ENCODE data around the gene SIM1.
"Not testable (repeated sequence)": the region's sequence is repeated elsewhere in the genome, so short reads cannot be mapped to it uniquely, and the experiment has no call there.

Gene SIM1

GRCh38 chr6:100354736-100355641 is 109.7 kb downstream of the SIM1 start:
- DNase-seq (ENCODE audit: low read depth, low spot score), result not testable (repeated sequence)

GRCh38 chr6:100353276-100354015 is 111.3 kb downstream of the SIM1 start:
- DNase-seq (ENCODE audit: low read depth, low spot score), result no peak

- no peak for DNase-seq (ENCODE audit: low read depth, low spot score)
These were observed 114.6 kb downstream of the SIM1 start for GRCh38 chr6:100350139-100350538.

GRCh38 chr6:100349366-100349765 is 115.4 kb downstream of the SIM1 start:
- no peak for DNase-seq (ENCODE audit: low read depth, low spot score)

GRCh38 chr6:100347901-100348550 is 116.7 kb downstream of the SIM1 start:
- DNase-seq (ENCODE audit: low read depth, low spot score), result no peak

- DNase-seq (ENCODE audit: low read depth, low spot score), result no peak
These were observed 117.9 kb downstream of the SIM1 start for GRCh38 chr6:100346828-100347227.

GRCh38 chr6:100346203-100346602 is 118.5 kb downstream of the SIM1 start:
- DNase-seq (ENCODE audit: low read depth, low spot score), result no peak

GRCh38 chr6:100344761-100345160 is 120.0 kb downstream of the SIM1 start:
- no peak for DNase-seq (ENCODE audit: low read depth, low spot score)

GRCh38 chr6:100344321-100344720 is 120.4 kb downstream of the SIM1 start:
- no peak for DNase-seq (ENCODE audit: low read depth, low spot score)

GRCh38 chr6:100343316-100344077 is 121.2 kb downstream of the SIM1 start:
- DNase-seq (ENCODE audit: low read depth, low spot score), result no peak

- no peak for DNase-seq (ENCODE audit: low read depth, low spot score)
These were observed 121.9 kb downstream of the SIM1 start for GRCh38 chr6:100342830-100343229.

GRCh38 chr6:100339574-100340255 is 125.0 kb downstream of the SIM1 start:
- no peak for DNase-seq (ENCODE audit: low read depth, low spot score)

- no peak for DNase-seq (ENCODE audit: low read depth, low spot score)
These were observed 126.6 kb downstream of the SIM1 start for GRCh38 chr6:100338090-100338489.

- DNase-seq (ENCODE audit: low read depth, low spot score), result no peak
These were observed 127.8 kb downstream of the SIM1 start for GRCh38 chr6:100336876-100337275.

GRCh38 chr6:100335991-100336390 is 128.7 kb downstream of the SIM1 start:
- no peak for DNase-seq (ENCODE audit: low read depth, low spot score)

All from iPS DF 19.7 (cell line).